ENCODE results near the gene CDH12.
"Not testable (repeated sequence)": the region's sequence is repeated elsewhere in the genome, so short reads cannot be mapped to it uniquely, and the experiment has no call there.

Gene CDH12

GRCh38 chr5:22644859-22645258 lies 208.3 kb downstream of the CDH12 start:
- DNase-seq: no peak

- DNase-seq: no peak
Measured at GRCh38 chr5:22643356-22643755, 209.8 kb downstream of the CDH12 start.

- DNase-seq: no peak
Measured at GRCh38 chr5:22631683-22632082, 221.5 kb downstream of the CDH12 start.

- no peak for DNase-seq
Measured at GRCh38 chr5:22627029-22627428, 226.1 kb downstream of the CDH12 start.

GRCh38 chr5:22625451-22625850 lies 227.7 kb downstream of the CDH12 start:
- DNase-seq: no peak

- no peak for DNase-seq
Measured at GRCh38 chr5:22621084-22621483, 232.1 kb downstream of the CDH12 start.

GRCh38 chr5:22615964-22616363 lies 237.2 kb downstream of the CDH12 start:
- no peak for DNase-seq

GRCh38 chr5:22614486-22615094 lies 238.6 kb downstream of the CDH12 start:
- no peak for DNase-seq

GRCh38 chr5:22612928-22613327 lies 240.2 kb downstream of the CDH12 start:
- DNase-seq: no peak

- DNase-seq: no peak
Measured at GRCh38 chr5:22611327-22611726, 241.8 kb downstream of the CDH12 start.

- DNase-seq: not testable (repeated sequence)
Measured at GRCh38 chr5:22607498-22607897, 245.6 kb downstream of the CDH12 start.

GRCh38 chr5:22605473-22605872 lies 247.7 kb downstream of the CDH12 start:
- no peak for DNase-seq

GRCh38 chr5:22604711-22605110 lies 248.4 kb downstream of the CDH12 start:
- DNase-seq: no peak

- no peak for DNase-seq
Measured at GRCh38 chr5:22598796-22599195, 254.3 kb downstream of the CDH12 start.

- no peak for DNase-seq
Measured at GRCh38 chr5:22596404-22596970, 256.7 kb downstream of the CDH12 start.

- no peak for DNase-seq
Measured at GRCh38 chr5:22594491-22594890, 258.7 kb downstream of the CDH12 start.

- DNase-seq: no peak
Measured at GRCh38 chr5:22593592-22593991, 259.6 kb downstream of the CDH12 start.

- no peak for DNase-seq
Measured at GRCh38 chr5:22591461-22591860, 261.7 kb downstream of the CDH12 start.

GRCh38 chr5:22590677-22591268 lies 262.4 kb downstream of the CDH12 start:
- no peak for DNase-seq

GRCh38 chr5:22577711-22578110 lies 275.4 kb downstream of the CDH12 start:
- no peak for DNase-seq

GRCh38 chr5:22577006-22577405 lies 276.1 kb downstream of the CDH12 start:
- DNase-seq: no peak

GRCh38 chr5:22572941-22573340 lies 280.2 kb downstream of the CDH12 start:
- no peak for DNase-seq

GRCh38 chr5:22567983-22568382 lies 285.2 kb downstream of the CDH12 start:
- no peak for DNase-seq

- DNase-seq: no peak
Measured at GRCh38 chr5:22560147-22560546, 293.0 kb downstream of the CDH12 start.

GRCh38 chr5:22557251-22557650 lies 295.9 kb downstream of the CDH12 start:
- DNase-seq: no peak

All from CD4-positive, alpha-beta T cell treated with Interferon gamma for 1 hour (primary cell).